GM12891 (cell line): ENCODE data around the gene TTLL8.

Experiments used
- PAX5 ChIP-seq: IDR thresholded peaks from 2 replicates; pipeline ENCODE4 v1.6.1; 2011; ENCODE audit warnings: low read length, moderate library complexity, mild to moderate bottlenecking; ENCODE audit not compliant: insufficient read depth, severe bottlenecking
- POLR2A ChIP-seq: IDR thresholded peaks from 2 replicates; pipeline ENCODE4 v1.6.1; 2011; ENCODE audit warnings: low read depth, low read length, control low read depth
- POLR2AphosphoS5 ChIP-seq: IDR thresholded peaks from 2 replicates; pipeline ENCODE4 v1.6.1; 2011; ENCODE audit warnings: low read depth, low read length, control low read depth
- POU2F2 ChIP-seq: IDR thresholded peaks from 2 replicates; pipeline ENCODE4 v1.6.1; 2011; ENCODE audit warnings: low read depth, mild to moderate bottlenecking, control low read depth, low read length, moderate library complexity
- SPI1 ChIP-seq: IDR thresholded peaks from 2 replicates; pipeline ENCODE4 v1.6.1; 2011; ENCODE audit warnings: low read depth, low read length, control low read depth
- TAF1 ChIP-seq: IDR thresholded peaks from 2 replicates; pipeline ENCODE4 v1.6.1; 2011; ENCODE audit warnings: low read depth, low read length, control low read depth

GRCh38 chr22:50058906-50059880, 1.1 kb upstream of the TTLL8 start:
- TF ChIP-seq POLR2AphosphoS5 (no peak), POLR2A (no peak), TAF1 (no peak), POU2F2 (no peak), PAX5 (no peak), SPI1 (no peak)
